Spinal cord (tissue), 10 donors: ENCODE measurements around the gene REXO2. TPM values are rescaled to one million over a fixed set of nuclear protein-coding genes. Genes with fewer than 3 reads are reported as not detected.

Source experiments
- DNase-seq, 6 donors: peaks; one replicate each; pipeline versions ENCODE4 v3.0.0 to v3.0.0-alpha.2; 2013 to 2015; ENCODE audit warnings: low spot score in 6 of 6, low read depth in 4 of 6
- H3K27ac ChIP-seq: one replicate; pipeline ENCODE4 v1.5.1; 2013; ENCODE audit warnings: low read depth, low read length, control low read depth
- H3K27me3 ChIP-seq: one replicate; pipeline ENCODE4 v1.6.1; 2013; ENCODE audit warnings: low read length; ENCODE audit not compliant: control insufficient read depth, insufficient read depth
- H3K36me3 ChIP-seq: one replicate; pipeline ENCODE4 v1.6.1; 2013; ENCODE audit warnings: low read length; ENCODE audit not compliant: control insufficient read depth, insufficient read depth
- H3K4me1 ChIP-seq: one replicate; pipeline ENCODE4 v1.6.1; 2013; ENCODE audit warnings: low read length; ENCODE audit not compliant: control insufficient read depth, insufficient read depth
- H3K4me3 ChIP-seq: one replicate; pipeline ENCODE4 v1.5.1; 2013; ENCODE audit warnings: low read depth, low read length, control low read depth
- H3K9me3 ChIP-seq: one replicate; pipeline ENCODE4 v1.6.1; 2013; ENCODE audit warnings: low read length; ENCODE audit not compliant: control insufficient read depth, insufficient read depth
- WGBS: methylation state at CpG from one replicate; pipeline ENCODE4 v1.1.5; 2013; ENCODE audit warnings: missing lambda C conversion rate; ENCODE audit not compliant: insufficient coverage; 5-methylcytosine and 5-hydroxymethylcytosine counted together
- polyA plus RNA-seq, 2 donors: library from polyadenylated mRNA; unstranded; fragments of 120-200 nt; gene quantifications; one replicate each; pipeline ENCODE4 v1.2.1, GENCODE V29; 2013; ENCODE audit not compliant: insufficient read length in 2 of 2
- total RNA-seq, 2 donors: library from RNA; depleted of rRNA in 1 of 2; stranded (reverse); fragments of 120-200 nt in 1 of 2; fragments of >200 nt in 1 of 2; gene quantifications; one replicate each; pipeline versions ENCODE4 v1.2.3 to v1.2.4, GENCODE V29; 2013 to 2014
- donor health status: healthy.

REXO2 gene
- total and polyA plus RNA-seq, 4 donors, result 65.4 to 76.1 (median 70.1) TPM

DNA sequence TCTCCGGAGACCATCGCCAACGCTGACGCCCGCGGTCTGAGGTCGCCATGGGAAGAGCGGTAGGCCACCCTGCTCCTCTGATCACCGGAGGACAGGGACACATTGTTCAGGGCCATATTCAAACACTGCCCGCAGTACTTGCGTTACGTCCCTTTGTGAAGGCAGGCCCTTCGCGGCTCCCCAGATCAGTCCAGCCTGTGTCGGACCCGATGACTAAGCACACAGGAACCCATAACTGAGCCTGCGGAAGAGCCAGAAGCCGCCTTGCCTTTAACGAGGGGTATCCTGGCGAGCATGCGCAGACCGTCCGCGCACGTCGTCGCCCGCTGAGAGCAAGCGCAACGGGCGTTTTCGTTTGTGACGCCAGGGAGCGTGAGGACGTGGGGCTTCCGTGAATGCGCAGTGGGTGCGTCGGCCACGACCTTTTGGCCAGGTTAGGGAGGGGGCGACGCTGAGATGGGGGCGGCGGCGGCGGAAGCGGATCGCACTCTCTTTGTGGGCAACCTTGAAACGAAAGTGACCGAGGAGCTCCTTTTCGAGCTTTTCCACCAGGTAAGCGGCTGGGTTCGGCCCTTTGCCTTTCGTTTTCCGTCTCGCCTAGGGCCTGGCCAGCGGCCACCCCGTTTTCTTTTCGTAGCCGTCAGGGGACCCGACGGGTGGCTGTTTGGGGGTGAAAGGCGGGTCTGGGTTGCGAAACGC, 38.9 kb upstream of the REXO2 start, which contains the start of the genes C11orf71 and RBM7:
Gene C11orf71 (minus strand): TSS at position 296 of the 699 bp plus-strand sequence. CDS start 180 bp downstream, at position 116.
Gene RBM7 (plus strand): TSS at position 451 of the 699 bp plus-strand sequence. CDS start 6 bp downstream, at position 457.
- H3K36me3 ChIP-seq, result peaks cover 2% of the 10 kb centered on the region
- peak within 1 kb of the TSS; percentile 98 for H3K27ac ChIP-seq
- H3K4me3 ChIP-seq, result peak within 1 kb of the TSS; percentile 99
- no peaks in the 10 kb centered on the region for H3K9me3 ChIP-seq
- WGBS, result under 1% methylated on average over 65 of the region's 65 CpGs
- DNase-seq, result peak; percentile 92 to 99 (median 95)
- H3K27me3 ChIP-seq, result no peaks in the 10 kb centered on the region
- H3K4me1 ChIP-seq, result peaks cover 6% of the 10 kb centered on the region

DNA sequence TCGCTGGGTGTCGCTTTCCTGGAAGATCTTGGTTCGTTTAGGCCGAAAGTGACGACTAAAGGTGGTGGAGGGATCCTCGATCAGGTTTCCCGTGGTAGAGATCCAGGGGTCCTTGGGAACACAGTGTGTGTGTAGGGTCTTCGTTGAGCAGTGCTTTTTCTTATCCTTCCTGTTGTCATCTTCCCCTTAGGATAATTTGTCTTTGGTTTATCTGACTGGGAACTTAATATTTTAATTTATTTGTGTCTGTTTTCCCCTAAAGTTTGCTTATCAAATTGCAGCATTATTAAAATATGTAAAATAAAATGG, 38.4 kb upstream of the REXO2 start:
- 0% methylated on average over 6 of the region's 8 CpGs for WGBS

DNA sequence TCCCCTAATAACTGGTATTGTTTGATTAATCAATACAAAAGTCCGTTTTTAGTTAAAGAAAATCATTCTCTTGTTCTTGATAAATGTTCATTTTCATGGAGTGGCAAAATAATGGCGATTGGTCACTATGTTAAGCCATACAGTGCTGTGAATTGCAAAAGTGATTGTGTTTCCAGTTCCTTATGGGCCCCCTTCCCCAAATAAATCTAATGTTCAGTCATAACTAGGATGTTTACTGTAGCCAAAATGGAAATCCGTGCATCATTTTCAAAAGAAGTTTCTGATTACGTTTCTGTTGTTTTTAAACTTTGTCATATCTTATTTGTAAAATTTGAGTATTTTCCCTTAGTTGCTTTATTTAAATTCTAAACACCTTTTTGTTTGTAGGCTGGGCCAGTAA, 38.0 kb upstream of the REXO2 start:
- H3K36me3 ChIP-seq, result peaks cover 3% of the 10 kb centered on the region
- no peaks in the 10 kb centered on the region for H3K27me3 ChIP-seq
- WGBS, result no CpG with 5 or more reads among the region's 4 CpGs
- H3K27ac ChIP-seq, result peak overlapping the region; percentile 35
- H3K4me3 ChIP-seq, result peak overlapping the region; percentile 99
- peaks cover 6% of the 10 kb centered on the region for H3K4me1 ChIP-seq
- no peaks in the 10 kb centered on the region for H3K9me3 ChIP-seq
- peak in 2 of 6 donors; percentile 9 for DNase-seq

More for the DNA sequence above, 38.4 kb upstream of the REXO2 start:
- Histone ChIP-seq H3K4me3 (peak overlapping the region; percentile 99), H3K27me3 (no peaks in the 10 kb centered on the region), H3K27ac (peak overlapping the region; percentile 98), H3K4me1 (peaks cover 6% of the 10 kb centered on the region), H3K36me3 (peaks cover 2% of the 10 kb centered on the region), H3K9me3 (no peaks in the 10 kb centered on the region)
- DNase-seq, result no peak

DNA sequence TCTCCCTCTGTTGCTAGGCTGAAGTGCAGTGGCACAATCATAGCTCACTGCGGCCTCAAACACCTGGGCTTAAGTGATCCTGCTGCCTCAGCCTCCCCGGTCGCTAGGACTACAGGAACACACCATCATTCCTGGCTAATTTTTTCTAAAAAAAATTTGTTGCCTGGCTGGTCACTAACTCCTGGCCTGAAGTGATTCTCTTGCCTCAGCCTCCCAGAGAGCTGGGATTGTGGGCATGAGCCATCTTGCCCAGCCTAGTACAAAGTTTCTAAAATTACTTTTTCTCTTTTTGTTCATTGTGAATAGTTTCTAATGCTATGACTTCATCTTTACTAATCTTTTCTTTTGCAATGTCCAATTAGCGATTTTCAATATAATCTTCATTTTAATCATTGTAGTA, 26.3 kb upstream of the REXO2 start:
- H3K27me3 ChIP-seq, result no peaks in the 10 kb centered on the region
- peaks cover 3% of the 10 kb centered on the region for H3K36me3 ChIP-seq
- H3K4me1 ChIP-seq, result no peaks in the 10 kb centered on the region
- DNase-seq, result no peak
- no peak overlapping the region for H3K27ac ChIP-seq
- 92% methylated on average over 3 of the region's 4 CpGs for WGBS
- no peak overlapping the region for H3K4me3 ChIP-seq
- no peaks in the 10 kb centered on the region for H3K9me3 ChIP-seq

DNA sequence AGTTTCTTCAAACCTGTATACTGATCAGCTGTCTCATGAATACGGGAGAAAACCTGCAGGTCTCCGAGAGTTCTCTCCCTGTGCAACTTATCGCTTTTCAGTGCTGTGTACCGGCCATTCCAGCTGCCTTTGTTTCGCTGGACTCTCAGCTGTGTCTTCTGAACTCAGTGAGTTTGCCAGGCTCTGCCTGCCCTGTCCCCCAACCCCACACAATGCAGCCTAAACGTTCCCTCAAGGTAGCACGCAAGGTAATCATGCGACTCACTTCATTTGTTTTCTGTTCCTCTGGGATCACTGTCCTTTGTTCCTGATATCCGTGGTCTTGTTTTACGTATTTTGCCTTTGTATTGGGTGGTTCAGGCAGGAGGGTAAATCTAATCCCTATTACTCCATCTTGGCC, 25.3 kb upstream of the REXO2 start:
- H3K36me3 ChIP-seq, result peaks cover 3% of the 10 kb centered on the region
- no peak for DNase-seq
- no peak overlapping the region for H3K4me3 ChIP-seq

DNA sequence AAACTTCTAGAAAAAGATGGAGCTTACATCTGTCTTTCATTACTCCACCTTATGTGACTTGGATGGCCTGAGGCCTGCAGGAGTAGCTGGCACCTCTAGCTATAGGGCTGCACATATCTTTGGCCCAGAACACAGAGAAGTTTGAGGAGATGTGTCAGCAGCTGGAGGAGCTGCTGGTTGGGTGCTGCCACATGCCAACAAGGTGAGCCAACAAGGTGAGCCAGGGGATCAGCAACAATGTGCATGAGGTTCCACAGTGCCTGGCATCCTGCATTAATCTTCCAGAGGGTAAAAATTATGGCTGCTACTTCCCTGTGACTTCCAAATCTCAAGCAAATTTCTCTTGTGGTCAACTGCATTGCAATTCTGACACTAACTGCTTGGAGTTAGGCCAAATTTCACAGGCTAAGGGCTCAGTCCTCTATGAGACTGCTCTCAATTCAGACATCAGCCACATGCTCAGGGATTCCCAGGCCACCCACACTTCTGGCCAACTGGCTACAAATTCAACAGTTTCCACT, 22.8 kb upstream of the REXO2 start:
- Histone ChIP-seq H3K36me3 (no peaks in the 10 kb centered on the region), H3K27ac (no peak overlapping the region), H3K27me3 (no peaks in the 10 kb centered on the region), H3K4me3 (no peak overlapping the region), H3K9me3 (no peaks in the 10 kb centered on the region), H3K4me1 (no peaks in the 10 kb centered on the region)
- peak in 2 of 6 donors; percentile 8 to 10 for DNase-seq

More for the DNA sequence above, 25.3 kb upstream of the REXO2 start:
- Histone ChIP-seq H3K4me1 (no peaks in the 10 kb centered on the region), H3K27ac (no peak overlapping the region), H3K9me3 (no peaks in the 10 kb centered on the region), H3K27me3 (no peaks in the 10 kb centered on the region)
- 83% methylated on average over 5 of the region's 10 CpGs for WGBS

DNA sequence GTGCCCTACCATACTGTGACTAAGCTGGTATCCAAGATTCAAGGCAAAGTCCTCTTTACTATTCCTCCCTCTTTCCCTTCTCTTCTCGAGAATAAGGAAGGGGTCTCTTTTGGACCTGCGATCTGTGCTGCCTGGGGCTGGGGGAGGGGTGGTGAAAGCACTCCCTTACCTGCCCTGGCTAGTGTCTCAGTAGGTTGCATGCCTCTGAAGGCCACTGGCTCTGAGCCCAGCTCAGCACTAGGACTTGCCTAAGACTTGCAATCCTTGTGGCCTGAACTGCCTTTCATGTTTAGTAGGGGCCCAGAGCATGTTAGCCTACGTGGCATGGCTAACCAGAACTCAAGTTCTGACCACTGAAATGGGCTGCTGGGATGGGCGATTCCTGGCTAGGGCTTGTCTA, 13.0 kb upstream of the REXO2 start:
- no peak overlapping the region for H3K4me3 ChIP-seq
- no peaks in the 10 kb centered on the region for H3K4me1 ChIP-seq
- no peak overlapping the region for H3K27ac ChIP-seq
- H3K27me3 ChIP-seq, result no peaks in the 10 kb centered on the region
- DNase-seq, result no peak
- 92% methylated on average over 2 of the region's 4 CpGs for WGBS
- no peaks in the 10 kb centered on the region for H3K9me3 ChIP-seq
- peaks cover 5% of the 10 kb centered on the region for H3K36me3 ChIP-seq

DNA sequence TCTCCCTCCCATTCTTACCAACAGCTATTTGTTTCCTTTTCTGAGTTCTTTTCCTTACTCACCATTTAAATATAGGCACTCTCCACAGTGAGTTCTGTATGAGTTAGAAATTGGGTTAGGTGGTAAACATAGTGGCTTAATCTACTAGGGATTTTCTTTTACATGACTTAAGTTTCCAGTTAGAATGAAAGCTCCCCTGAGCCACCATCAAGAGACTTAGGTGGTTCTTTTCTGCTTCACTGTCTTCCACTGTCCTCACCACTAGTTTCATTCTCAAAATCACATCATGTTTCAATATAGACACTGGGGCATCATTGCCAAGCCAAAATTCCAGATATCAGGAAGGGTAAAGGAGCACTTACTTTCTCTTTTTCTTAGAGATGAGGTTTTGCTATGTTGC, 9.0 kb upstream of the REXO2 start:
- H3K27ac ChIP-seq, result no peak overlapping the region
- peaks cover 5% of the 10 kb centered on the region for H3K36me3 ChIP-seq
- no peaks in the 10 kb centered on the region for H3K9me3 ChIP-seq
- no peaks in the 10 kb centered on the region for H3K4me1 ChIP-seq
- H3K4me3 ChIP-seq, result no peak overlapping the region
- no peaks in the 10 kb centered on the region for H3K27me3 ChIP-seq
- no peak for DNase-seq

DNA sequence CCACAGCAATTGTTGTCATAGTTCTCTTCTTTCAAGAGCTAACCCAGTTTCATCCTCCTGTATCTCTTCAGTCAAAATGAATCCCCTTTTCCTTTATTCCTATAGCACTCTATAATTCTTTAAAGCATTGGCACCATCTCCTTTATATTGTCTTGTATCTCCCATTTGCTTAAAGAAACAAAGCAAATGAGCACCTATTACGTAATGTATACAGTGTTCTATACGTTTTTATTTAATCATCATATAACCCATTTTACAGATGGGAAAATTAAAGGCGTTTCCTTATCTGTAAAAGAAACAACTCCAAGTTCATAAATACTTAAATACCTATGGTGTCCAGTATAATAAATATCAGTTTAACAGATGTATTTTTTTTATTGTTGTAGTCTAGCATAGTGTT, 6.4 kb upstream of the REXO2 start:
- no peak for DNase-seq
- Histone ChIP-seq H3K4me1 (no peaks in the 10 kb centered on the region), H3K4me3 (no peak overlapping the region), H3K27me3 (no peaks in the 10 kb centered on the region), H3K36me3 (no peaks in the 10 kb centered on the region), H3K27ac (no peak overlapping the region), H3K9me3 (no peaks in the 10 kb centered on the region)
- no CpG with 5 or more reads among the region's 3 CpGs for WGBS

DNA sequence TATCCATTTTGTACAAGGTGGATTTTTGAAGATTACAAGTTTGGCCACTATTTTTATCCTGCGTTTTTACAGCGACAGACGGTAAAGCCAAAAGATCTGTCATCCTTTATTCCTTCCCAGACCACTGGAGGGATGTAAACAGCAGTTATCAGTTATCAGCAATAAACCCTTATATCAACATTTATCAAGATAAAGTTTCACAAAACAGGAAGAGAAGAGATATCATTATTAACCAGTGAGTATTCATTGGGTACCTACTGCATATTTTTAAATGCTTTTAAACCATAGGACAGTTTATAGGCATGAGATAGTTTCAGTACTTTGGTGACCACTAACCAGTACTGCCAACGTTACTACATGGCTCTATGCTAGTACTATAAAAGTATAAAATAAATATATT, 5.9 kb upstream of the REXO2 start:
- no CpG with 5 or more reads among the region's 4 CpGs for WGBS
- Histone ChIP-seq H3K36me3 (no peaks in the 10 kb centered on the region), H3K9me3 (no peaks in the 10 kb centered on the region), H3K27ac (no peak overlapping the region), H3K27me3 (no peaks in the 10 kb centered on the region), H3K4me3 (no peak overlapping the region), H3K4me1 (no peaks in the 10 kb centered on the region)
- DNase-seq, result no peak
